ENCODE data around the gene SCN2B.
"Not testable (repeated sequence)": the region's sequence is repeated elsewhere in the genome, so short reads cannot be mapped to it uniquely, and the experiment has no call there.

SCN2B gene

DNA sequence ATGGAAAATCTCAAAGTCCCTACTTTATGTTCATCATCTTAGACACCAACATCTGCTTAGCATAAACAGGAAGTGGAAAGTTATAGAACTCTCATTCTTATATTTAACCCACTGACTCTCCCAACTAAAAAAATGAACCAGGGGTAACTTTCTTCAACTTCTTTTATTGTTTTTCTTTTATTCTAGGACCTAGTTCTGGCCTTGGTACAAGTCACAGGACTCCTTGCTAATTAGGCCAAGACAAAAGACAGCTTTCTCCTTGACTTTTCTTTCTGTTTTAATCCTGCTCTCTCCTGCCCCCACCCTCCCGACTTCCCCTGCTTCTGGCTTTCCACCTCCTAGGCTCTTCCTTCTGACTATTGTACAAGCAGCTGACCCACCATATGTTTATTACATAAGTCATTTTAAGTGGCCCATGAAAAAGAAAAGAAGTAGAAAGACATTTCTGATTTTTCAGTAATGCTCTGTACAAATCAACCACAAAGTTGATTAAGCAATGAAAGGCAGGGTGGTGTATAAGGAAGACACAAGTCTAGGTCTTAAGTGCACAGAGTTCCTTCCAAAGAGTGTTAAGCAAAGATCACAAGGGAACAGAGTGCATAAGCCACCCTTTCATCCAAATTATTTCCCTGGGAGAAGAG, 30.1 kb upstream of the SCN2B start:
- no peak for DNase-seq (ENCODE audit: low read depth, low spot score)

DNA sequence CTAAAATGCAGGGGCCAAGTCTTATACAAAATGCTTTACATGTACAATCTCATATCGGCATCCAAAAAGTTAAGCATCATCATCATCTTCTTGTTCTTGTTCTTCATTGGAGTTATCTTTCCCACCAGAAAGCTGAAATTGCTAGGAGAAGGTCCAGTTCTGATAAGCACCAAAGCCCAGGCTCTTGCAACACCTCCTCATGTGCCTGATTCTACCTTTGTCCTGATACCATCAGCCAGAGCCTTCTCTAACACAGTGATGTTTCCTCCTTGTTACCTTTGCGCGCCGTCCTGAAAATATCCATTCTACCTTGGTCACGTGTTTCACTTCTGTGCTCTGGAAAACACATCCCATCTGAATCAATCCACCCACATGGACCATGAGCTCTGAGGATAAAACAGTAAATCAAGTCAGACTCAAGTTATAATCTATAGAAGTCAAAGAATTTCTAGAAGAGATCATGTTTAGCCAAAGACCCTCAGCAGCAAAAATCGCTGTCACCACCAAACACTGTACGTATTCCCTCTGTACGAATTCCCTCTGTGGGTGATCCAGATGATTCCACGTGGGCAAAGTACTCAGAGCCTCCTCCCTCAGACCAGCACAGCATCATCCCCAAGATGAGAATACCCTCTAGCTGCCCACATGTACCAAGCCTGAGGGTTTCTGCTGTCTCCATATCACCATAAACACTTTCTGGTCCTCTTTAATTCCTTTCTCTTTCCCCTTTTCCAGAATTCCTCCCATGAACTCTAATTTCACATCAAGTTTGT, 29.4 kb upstream of the SCN2B start:
- no peak for DNase-seq (ENCODE audit: low read depth, low spot score)

DNA sequence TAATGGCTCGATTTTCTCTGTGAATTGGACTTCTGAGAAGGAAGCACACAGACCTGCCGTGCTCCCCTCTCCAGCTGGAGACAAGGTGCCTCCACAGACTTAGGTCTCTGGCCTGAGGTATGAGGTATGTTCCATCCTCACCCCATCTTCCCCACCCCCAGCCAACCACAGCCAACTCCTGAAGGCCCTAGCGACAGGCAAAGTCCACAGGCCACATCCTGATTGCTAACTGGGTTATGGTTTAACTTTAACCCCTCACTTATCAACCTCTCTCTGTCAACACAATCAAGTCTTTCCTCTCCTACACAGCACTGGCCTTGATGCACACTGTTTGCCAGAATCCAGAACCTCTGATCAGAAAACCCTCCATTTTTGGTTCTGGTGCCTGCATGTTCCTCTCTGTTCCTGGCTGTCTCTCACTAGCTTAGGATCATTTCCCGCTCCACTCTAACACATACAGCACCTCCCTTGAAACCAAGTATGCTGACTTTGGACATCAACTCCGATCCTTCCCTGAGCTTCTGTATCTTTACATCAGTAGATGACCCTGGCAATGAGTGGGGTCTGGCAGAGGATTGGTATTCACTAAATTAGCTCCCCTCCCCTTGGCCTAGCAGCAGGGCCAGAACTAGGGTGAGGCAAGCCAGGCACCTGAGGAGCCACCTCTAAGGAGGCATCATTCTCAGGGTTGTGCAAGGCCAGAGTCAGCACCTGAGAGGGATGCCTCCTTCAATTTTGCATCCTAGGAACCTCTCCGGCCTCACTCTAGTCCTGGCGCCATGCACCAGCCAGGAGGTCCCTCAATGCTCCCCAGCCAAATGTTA, 26.4 kb upstream of the SCN2B start:
- no peak for DNase-seq (ENCODE audit: low read depth, low spot score)

DNA sequence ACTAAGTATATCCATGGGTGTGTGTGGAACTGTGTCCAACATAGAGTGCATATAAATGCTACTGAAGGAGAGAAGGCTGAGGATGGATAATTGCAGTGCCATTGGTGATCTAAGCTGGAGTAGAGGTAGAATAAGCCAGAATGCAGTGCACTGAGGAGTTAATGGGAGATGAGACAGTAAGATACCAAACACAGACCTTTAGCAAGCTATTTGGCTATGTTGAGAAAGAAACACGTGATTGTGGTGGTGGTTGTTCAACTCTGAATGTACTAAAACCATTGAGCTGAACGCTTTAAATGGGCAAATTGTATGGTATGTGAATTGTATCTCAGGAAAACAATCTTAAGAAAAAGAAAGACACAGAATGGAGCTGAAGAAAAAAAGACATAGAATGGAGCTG, 25.5 kb upstream of the SCN2B start:
- no peak for DNase-seq (ENCODE audit: low read depth, low spot score)

- DNase-seq (ENCODE audit: low read depth, low spot score), result no peak
These were observed 24.7 kb upstream of the SCN2B start for GRCh38 chr11:118200901-118201680.

- DNase-seq (ENCODE audit: low read depth, low spot score), result no peak
These were observed 24.1 kb upstream of the SCN2B start for GRCh38 chr11:118200497-118200896.

GRCh38 chr11:118199135-118199534, 22.7 kb upstream of the SCN2B start:
- DNase-seq (ENCODE audit: low read depth, low spot score), result no peak

GRCh38 chr11:118198370-118198769, 21.9 kb upstream of the SCN2B start:
- DNase-seq (ENCODE audit: low read depth, low spot score), result peak; percentile 62

DNA sequence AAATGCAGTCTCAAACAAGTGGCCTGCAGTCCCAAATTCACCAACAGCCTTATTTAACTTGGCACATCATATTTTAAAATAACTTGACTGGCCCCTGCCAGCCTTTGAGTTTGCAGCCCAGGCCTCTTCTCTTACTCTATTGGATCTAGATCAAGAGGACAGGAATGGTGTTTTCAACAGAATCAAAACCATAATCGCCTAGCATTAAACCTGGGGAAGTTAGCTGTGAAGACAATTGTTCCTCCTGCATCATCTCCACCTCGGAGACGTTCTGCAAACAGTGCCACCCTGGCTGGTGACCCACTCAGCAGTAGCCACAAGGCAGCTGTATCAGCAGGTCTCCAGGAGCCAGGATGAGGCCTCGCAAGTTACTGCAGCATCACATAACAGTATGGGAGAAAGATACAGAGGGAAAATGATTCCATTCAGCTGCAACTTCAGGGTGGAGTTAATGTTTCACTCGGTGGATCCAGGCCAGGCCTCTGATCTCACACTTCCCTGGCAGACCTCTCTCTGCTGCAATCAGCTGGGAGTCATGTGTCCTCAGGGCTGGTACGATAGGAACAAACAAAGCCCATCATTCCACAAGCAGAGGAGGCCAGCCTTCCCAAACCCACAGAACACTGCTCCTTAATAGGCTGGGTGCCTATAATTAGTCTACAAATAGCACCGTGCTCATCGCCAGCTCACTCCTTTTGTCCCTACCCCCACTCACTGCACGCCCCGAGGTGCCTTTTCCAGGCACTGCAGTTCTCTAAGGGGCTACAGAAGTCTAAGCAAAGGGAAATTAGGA, 18.6 kb upstream of the SCN2B start:
- DNase-seq (ENCODE audit: low read depth, low spot score), result no peak

DNA sequence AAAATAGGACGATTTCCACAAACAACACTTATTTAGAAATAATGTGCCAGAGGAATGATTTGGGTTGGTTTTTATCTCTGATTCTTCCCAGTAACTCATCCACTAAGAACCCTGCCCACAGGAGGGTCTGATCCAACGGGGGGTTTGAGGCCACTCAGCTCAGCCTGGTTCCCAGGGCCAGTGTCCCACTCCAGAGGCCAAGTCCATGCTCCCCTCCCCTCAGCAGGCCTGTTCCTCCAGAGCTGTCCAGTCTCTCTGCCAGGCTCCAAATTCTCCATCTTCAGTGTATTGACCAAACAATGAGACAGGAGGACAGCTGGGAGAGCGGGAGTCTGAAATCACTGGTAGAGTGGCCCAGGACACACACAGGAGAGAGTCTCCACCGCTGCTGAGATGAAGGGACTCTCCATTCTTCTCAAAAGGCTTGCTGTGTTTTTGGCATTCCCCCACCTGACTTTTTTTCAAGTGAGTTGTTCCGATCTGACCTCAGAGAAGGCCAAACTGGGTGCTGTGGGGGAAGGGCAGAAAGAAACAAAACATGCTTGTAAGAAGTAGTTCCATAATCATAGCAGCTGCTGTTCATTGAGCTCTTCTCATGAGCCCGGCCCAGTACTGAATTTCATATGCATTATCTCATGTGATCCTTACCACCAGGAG, 17.6 kb upstream of the SCN2B start:
- no peak for DNase-seq (ENCODE audit: low read depth, low spot score)

DNA sequence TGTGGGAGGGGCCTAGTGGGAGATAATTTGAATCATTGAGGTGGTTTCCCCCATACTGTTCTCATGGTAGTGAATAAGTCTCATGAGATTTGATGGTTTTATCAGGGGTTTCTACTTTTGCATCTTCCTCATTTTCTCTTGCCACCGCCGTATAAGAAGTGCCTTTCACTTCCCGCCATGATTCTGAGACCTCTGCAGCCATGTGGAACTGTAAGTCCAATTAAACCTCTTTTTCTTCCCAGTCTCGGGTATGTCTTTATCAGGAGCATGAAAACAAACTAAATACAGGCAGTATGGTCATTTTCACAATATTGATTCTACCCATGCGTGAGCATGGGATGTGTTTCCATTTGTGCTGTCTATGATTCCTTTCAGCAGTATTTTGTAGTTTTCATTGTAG, 16.4 kb upstream of the SCN2B start:
- not testable (repeated sequence) for DNase-seq (ENCODE audit: low read depth, low spot score)

GRCh38 chr11:118190942-118191506, 14.6 kb upstream of the SCN2B start:
- DNase-seq (ENCODE audit: low read depth, low spot score), result not testable (repeated sequence)

- DNase-seq (ENCODE audit: low read depth, low spot score), result no peak
These were observed 10.1 kb upstream of the SCN2B start for GRCh38 chr11:118186346-118187107.

DNA sequence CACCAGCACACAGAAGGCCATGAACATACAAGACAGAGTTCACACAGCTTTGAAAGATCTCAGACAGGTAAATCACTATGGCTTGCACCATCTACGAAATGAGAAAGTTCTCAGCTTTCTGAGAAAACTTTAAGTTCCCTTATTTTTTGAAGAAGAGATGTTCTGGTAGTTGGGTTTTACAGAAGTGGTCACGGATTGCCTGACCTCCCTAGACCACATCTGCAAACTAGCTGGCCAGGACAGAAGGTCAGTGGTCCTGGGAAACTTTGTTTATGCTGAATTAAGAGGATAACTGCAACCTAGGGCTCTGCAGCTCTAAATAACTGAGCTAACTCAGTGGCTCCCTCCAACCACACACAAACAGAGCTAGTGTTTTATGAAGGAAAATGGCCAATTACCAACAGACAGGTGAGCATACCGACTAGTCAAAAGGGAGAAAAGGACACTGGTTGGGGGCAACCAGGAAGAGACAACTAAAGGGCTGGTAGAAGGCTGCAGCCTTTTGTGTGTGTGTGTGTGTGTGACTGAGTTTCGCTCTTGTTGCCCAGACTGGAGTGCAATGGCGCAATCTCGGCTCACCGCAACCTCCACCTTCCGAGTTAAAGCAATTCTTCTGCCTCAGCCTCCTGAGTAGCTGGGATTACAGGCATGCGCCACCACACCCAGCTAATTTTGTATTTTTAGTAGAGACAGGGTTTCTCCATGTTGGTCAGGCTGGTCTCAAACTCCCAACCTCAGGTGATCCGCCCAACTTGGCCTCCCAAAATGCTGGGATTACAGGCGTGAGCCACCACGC, 8.5 kb upstream of the SCN2B start:
- no peak for DNase-seq (ENCODE audit: low read depth, low spot score)

DNA sequence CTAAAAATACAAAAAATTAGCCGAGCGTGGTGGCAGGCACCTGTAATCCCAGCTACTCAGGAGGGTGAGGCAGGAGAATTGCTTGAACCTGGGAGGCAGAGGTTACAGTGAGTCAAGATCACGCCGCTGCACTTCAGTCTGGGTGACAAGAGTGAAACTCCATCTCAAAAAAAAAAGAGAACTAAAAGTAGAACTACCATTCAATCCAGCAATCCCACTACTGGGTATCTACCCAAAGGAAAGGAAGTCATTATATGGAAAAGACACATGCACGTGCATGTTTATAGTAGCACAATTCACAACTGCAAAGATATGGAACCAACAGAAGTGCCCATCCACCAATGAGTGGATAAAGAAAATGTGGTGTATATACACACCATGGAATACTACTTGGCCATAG, 7.3 kb upstream of the SCN2B start:
- not testable (repeated sequence) for DNase-seq (ENCODE audit: low read depth, low spot score)

DNA sequence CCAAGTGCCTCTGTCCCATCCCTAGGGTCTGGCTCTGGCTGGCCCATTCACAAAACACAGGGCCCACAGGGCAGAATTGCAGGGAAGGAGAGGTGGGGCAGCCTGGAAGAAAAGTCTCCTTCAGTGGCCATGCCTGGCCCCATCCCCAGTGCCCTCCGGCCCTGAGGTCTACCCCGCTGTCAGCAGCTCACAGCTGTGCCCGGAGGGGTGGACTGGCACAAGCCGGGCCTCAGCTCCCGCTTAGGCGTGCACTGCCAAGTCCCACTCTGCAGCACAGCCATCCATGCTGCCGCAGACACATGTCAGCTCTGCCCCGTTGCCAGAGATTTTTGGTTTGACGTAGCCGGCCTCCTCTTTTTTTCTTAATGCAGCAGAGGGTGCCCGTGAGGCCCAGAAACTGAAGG, 3.9 kb upstream of the SCN2B start:
- DNase-seq (ENCODE audit: low read depth, low spot score), result no peak

- DNase-seq (ENCODE audit: low read depth, low spot score), result no peak
These were observed 317 bp upstream of the SCN2B start for GRCh38 chr11:118176778-118177134.
